Fibroblast of lung (primary cell): ENCODE data around the gene WNT3A. TPM values are rescaled to one million over a fixed set of nuclear protein-coding genes. Genes with fewer than 3 reads are reported as not detected.

Source experiments
- DNase-seq, 2 donors: peaks; one replicate each; pipeline versions ENCODE4 v3.0.0 to v3.0.0-alpha.2; 2010; ENCODE audit warnings: low read depth in 2 of 2
- H2AFZ ChIP-seq: 2 replicates; pipeline ENCODE4 v1.5.1; 2012; ENCODE audit warnings: low read length, control low read depth, inconsistent platforms
- H3K27ac ChIP-seq: 2 replicates; pipeline ENCODE4 v1.5.1; 2011; ENCODE audit warnings: low read length, control low read depth; ENCODE audit not compliant: insufficient read depth
- H3K27me3 ChIP-seq: 2 replicates; pipeline ENCODE4 v1.5.1; 2011; ENCODE audit warnings: mild to moderate bottlenecking, low read length; ENCODE audit not compliant: control insufficient read depth, insufficient read depth
- H3K36me3 ChIP-seq: 2 replicates; pipeline ENCODE4 v1.5.1; 2011; ENCODE audit warnings: low read length; ENCODE audit not compliant: control insufficient read depth, insufficient read depth
- H3K4me1 ChIP-seq: 2 replicates; pipeline ENCODE4 v1.5.1; 2011; ENCODE audit warnings: low read length; ENCODE audit not compliant: control insufficient read depth, insufficient read depth; ENCODE audit errors: extremely low read depth
- H3K4me2 ChIP-seq: 2 replicates; pipeline ENCODE4 v1.5.1; 2011; ENCODE audit warnings: low read length, control low read depth; ENCODE audit not compliant: insufficient read depth; ENCODE audit errors: extremely low read depth
- H3K4me3 ChIP-seq, 4 experiments: fragments of 200-600 bp in 1 of 4; sonication (generic) in 1 of 4; replicated peaks in 1 of 4; 2 replicates each; pipeline ENCODE4 v1.5.1; 2011 to 2016; ENCODE audit warnings: low read length in 4 of 4, low read depth in 3 of 4, mild to moderate bottlenecking in 3 of 4, control low read depth in 2 of 4, inconsistent platforms in 1 of 4, mixed read lengths in 1 of 4; ENCODE audit not compliant: insufficient read depth in 1 of 4; ENCODE audit errors: control extremely low read depth in 1 of 4
- H3K79me2 ChIP-seq: 2 replicates; pipeline ENCODE4 v1.5.1; 2012; ENCODE audit warnings: mild to moderate bottlenecking, low read length, inconsistent platforms; ENCODE audit not compliant: control insufficient read depth, insufficient read depth
- H3K9ac ChIP-seq: 2 replicates; pipeline ENCODE4 v1.5.1; 2011; ENCODE audit warnings: mild to moderate bottlenecking, low read length, control low read depth; ENCODE audit not compliant: insufficient read depth
- H3K9me3 ChIP-seq: 2 replicates; pipeline ENCODE4 v1.5.1; 2012; ENCODE audit warnings: low read depth, low read length; ENCODE audit not compliant: control insufficient read depth, insufficient read depth
- H4K20me1 ChIP-seq: 2 replicates; pipeline ENCODE4 v1.5.1; 2011; ENCODE audit warnings: low read length; ENCODE audit not compliant: control insufficient read depth, insufficient read depth; ENCODE audit errors: extremely low read depth
- CTCF ChIP-seq, 2 donors: IDR thresholded peaks in 1 of 2; conservative IDR thresholded peaks in 1 of 2; 1 replicate in 1 of 2; 2 replicates in 1 of 2; pipeline ENCODE4 v1.5.1; 2011 to 2012; ENCODE audit warnings: low read length in 2 of 2, control low read depth in 1 of 2, inconsistent platforms in 1 of 2, low read depth in 1 of 2, mild to moderate bottlenecking in 1 of 2
- EZH2 ChIP-seq: IDR thresholded peaks from 2 replicates; pipeline ENCODE4 v1.5.1; 2012; ENCODE audit warnings: low read length, control low read depth, mild to moderate bottlenecking; ENCODE audit errors: missing control alignments
- polyA plus RNA-seq, 2 donors: library from polyadenylated mRNA; depleted of rRNA in 1 of 2; stranded (reverse) in 1 of 2; unstranded in 1 of 2; fragments of >200 nt; gene quantifications; 2 replicates each; pipeline ENCODE4 v1.2.1, GENCODE V29; 2011 to 2012; ENCODE audit warnings: missing spikeins in 1 of 2
- total RNA-seq: library from RNA; depleted of rRNA; stranded (reverse); fragments of >200 nt; gene quantifications from 2 replicates; pipeline ENCODE4 v1.2.1, GENCODE V29; 2014

WNT3A gene
- total and polyA plus RNA-seq, 2 donors (not counting 1 experiment from before 2014, with no cell fraction given): not detected

- no peak overlapping the region for H3K4me2 ChIP-seq
- no peaks in the 10 kb centered on the region for H4K20me1 ChIP-seq
- H2AFZ ChIP-seq: no peak overlapping the region
- H3K27me3 ChIP-seq: no peaks in the 10 kb centered on the region
- H3K79me2 ChIP-seq: no peaks in the 10 kb centered on the region
- H3K4me3 ChIP-seq: no peak overlapping the region
- no peaks in the 10 kb centered on the region for H3K36me3 ChIP-seq
- no peak overlapping the region for H3K9ac ChIP-seq
- H3K4me1 ChIP-seq: no peaks in the 10 kb centered on the region
- TF ChIP-seq CTCF (conservative IDR thresholded peaks at IDR 0.05 in 1 of 2, IDR thresholded peaks at IDR 0.05 in 1 of 2; ENCODE audit: low read depth in 1 of 2, low read length in 2 of 2): no peak
- TF ChIP-seq EZH2: no peak
- DNase-seq: no peak
- H3K27ac ChIP-seq: no peak overlapping the region
- H3K9me3 ChIP-seq: no peaks in the 10 kb centered on the region
These were observed 8.3 kb upstream of the WNT3A start for GRCh38 chr1:227998374-227999055.

DNA sequence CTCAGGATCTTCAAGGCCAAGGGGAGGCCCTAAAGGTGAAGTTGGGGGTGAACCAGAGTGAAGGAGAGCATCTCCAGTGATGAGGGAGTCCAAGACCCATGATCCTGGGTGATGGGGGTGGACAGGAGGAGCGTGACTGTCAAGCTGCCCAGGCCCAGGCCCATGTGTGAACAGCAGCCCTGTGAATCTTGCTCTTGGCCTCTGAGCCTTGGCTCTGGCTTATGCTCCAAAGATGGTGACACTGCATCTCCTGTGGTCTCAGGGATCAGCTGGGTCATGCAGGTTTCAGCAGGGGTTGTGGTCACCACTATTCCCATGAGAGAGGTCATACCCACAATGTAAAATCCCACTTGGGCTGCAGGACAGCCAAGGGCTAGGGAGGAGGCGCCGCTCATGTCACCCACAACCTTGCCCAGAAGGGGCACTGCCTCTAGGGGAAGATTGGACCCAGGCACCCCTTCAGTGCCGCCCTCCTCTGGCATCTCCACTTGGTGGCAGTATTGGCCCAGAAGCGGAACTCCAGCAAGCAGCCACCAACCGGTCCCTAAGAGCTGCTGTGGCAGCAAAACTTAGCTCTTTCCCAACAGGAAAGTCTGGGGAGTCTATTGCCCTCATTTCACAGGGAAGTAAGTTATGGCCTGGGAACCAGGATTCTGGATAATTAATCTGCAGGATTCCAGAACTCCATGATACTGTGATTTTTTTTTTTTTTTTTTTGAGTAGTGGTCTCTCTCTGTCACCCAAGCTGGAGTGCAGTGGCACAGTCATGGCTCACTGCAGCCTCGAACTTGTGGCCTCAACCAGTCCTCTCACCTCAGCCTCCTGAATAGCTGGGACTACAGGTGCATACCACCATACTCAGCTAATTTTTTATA is 7.5 kb upstream of the WNT3A start:
- no peak overlapping the region for H3K4me3 ChIP-seq
- no peaks in the 10 kb centered on the region for H3K4me1 ChIP-seq
- H4K20me1 ChIP-seq: no peaks in the 10 kb centered on the region
- no peak overlapping the region for H3K27ac ChIP-seq
- H3K79me2 ChIP-seq: no peaks in the 10 kb centered on the region
- peaks cover 2% of the 10 kb centered on the region for H3K27me3 ChIP-seq
- TF ChIP-seq CTCF (conservative IDR thresholded peaks at IDR 0.05 in 1 of 2, IDR thresholded peaks at IDR 0.05 in 1 of 2; ENCODE audit: low read depth in 1 of 2, low read length in 2 of 2) (peak; percentile 53 to 65), EZH2 (no peak)
- H2AFZ ChIP-seq: no peak overlapping the region
- no peaks in the 10 kb centered on the region for H3K36me3 ChIP-seq
- H3K4me2 ChIP-seq: no peak overlapping the region
- H3K9ac ChIP-seq: no peak overlapping the region
- no peaks in the 10 kb centered on the region for H3K9me3 ChIP-seq
- peak; percentile 58 to 59 for DNase-seq

- no peak overlapping the region for H3K27ac ChIP-seq
- H3K4me3 ChIP-seq: no peak overlapping the region
- H3K4me2 ChIP-seq: no peak overlapping the region
- no peak for DNase-seq
- H4K20me1 ChIP-seq: no peaks in the 10 kb centered on the region
- no peaks in the 10 kb centered on the region for H3K79me2 ChIP-seq
- no peaks in the 10 kb centered on the region for H3K36me3 ChIP-seq
- no peaks in the 10 kb centered on the region for H3K4me1 ChIP-seq
- H3K9ac ChIP-seq: no peak overlapping the region
- TF ChIP-seq CTCF (conservative IDR thresholded peaks at IDR 0.05 in 1 of 2, IDR thresholded peaks at IDR 0.05 in 1 of 2; ENCODE audit: low read depth in 1 of 2, low read length in 2 of 2): no peak
- TF ChIP-seq EZH2: no peak
- H3K9me3 ChIP-seq: no peaks in the 10 kb centered on the region
- no peak overlapping the region for H2AFZ ChIP-seq
- H3K27me3 ChIP-seq: peaks cover 12% of the 10 kb centered on the region
These were observed 6.4 kb upstream of the WNT3A start for GRCh38 chr1:228000416-228000815.
